MV-4-11 (cell line): ENCODE results near the gene NAP1L4.
A peak's percentile ranks its signal among the peaks of the same experiment; 100 is the strongest.

Experiments
- DNase-seq: peaks from one replicate; lab custom pipeline; 2025; lab: John Stamatoyannopoulos, UW

Gene NAP1L4

GRCh38 chr11:2934611-2935239 is 57.4 kb downstream of the NAP1L4 start:
- no peak for DNase-seq

DNA sequence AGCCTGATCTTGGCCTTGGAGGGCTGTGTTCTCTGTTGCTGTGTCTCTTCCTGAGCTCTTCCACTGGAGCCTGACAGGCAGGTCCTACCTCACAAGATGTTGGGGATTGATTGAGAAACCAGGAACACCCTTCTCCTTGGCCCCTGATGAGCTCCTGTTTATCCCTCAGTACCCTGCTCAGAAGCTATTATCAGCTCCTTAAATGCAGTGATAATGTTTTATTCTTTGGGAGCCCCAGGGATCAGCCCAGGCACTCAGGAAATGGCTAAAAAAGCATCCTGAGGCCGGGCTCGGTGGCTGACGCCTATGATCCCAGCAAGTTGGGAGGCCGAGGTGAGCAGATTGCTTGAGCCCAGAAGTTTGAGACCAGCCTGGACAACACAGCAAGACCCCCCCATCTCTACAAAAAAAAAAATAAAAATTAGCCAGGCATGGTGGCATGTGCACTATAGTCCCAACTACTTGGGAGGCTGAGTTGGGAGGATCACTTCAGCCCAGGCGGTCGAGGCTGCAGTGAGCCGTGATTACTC is 58.0 kb downstream of the NAP1L4 start:
- DNase-seq, result no peak

GRCh38 chr11:2933375-2934020 is 58.6 kb downstream of the NAP1L4 start:
- peak; percentile 97 for DNase-seq

GRCh38 chr11:2932850-2933251 is 59.3 kb downstream of the NAP1L4 start:
- DNase-seq, result peak; percentile 52

DNA sequence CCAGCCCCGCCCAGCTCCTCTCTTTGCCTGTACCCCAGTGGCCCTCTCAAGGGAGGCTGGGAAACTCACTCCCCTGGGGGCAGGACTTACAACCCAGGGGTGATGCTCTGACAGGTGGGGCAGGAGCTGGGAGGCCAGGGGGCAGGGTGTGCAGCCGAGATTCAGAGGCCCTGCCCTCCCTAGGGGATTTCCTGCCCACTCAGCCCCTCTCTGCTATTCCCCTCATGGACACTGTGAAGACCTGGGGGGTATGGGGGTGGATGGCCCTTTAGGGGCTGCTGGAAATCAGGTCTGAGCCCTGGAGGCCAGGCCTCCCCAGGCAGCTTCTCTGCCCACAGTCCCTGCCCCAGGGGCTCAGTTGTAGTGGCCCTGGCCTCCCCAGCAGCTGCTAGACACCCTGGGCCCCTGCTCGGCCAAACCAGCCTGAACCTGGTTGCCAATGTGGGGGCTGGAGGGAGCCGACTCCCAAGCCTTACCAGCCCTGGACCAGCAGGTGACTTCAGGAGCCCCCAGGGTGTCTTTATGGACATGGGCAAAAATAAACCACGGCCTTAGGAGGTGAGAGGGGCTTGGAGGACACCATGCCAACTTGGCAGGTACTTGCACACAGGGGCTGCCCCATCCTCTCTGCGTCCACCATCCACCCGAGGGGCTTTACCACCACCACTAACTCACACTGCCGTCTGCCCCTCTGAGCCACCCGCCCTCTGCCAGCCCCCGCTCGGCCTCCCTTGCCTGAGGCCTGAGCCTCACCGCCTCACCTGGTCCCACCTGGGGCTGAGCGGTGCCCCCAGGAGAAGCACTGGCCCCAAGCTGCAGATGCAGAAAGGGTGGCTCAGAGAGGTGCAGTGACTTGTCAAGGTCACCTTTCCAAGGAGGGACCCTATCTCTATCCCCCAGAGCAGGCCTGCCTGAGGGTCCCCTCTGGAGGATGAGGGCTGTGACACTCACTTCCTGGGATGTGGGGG is 60.1 kb downstream of the NAP1L4 start:
- DNase-seq, result no peak

GRCh38 chr11:2931420-2931746 is 60.7 kb downstream of the NAP1L4 start:
- DNase-seq, result no peak

GRCh38 chr11:2930704-2931419 is 61.3 kb downstream of the NAP1L4 start:
- DNase-seq, result peak; percentile 38

DNA sequence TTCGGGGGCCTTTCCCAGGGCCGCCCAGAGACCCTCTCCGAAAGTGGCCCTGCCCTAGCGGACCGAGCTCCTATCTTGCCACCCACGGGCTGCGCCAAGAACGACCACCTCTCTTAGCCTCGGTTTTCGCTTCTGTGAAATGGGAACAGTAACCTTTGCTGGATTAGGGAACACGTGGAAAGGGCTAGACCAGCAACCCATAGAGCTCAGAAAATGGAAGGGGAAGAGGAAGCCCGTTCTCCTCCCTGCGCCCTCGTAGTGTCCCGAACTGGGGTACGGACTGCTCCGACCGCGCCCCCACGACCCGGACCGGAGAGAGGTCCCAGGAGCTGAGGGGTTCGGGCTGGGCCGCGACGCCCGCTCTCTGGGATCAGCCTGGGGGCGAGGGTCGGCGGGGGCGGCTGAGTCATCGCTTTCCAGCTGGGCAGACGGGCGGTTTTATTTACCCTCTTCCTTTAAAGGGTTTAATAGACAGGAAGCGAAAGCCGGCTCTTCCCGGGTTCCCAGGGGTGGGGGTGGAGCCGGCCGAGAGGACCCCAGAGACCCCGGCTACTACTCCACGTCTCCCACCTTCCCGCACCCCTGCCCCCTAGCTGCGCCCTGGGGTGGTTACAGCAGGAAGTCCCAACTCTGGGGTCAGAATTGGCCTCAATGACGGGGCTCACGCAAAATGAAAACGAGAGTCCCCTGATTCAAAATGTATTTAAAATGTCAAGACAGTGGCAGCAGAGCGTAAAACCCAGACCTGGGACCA is 62.0 kb downstream of the NAP1L4 start:
- peak; percentile 60 for DNase-seq

DNA sequence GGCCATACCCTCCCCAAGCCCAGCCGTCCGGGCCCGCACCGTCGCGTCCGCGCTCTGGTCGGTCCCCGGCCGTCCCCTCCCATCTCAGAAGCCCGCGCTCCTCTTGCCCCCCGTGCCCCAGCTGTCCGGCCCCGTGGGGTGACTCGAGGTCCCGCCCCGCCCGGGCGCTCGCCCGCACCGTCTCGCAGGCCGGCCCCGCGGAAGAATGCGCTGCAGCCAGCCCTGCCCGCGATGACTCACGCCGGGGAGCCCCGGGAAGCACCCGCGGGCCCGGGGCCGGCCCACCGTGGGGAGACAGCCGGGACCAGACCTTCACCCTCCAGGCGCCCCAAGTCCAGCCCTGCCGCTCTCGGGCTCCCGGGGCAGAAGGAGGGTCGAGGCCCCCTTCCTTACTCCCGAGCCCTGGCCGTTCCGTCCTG is 62.6 kb downstream of the NAP1L4 start:
- DNase-seq, result peak; percentile 25

DNA sequence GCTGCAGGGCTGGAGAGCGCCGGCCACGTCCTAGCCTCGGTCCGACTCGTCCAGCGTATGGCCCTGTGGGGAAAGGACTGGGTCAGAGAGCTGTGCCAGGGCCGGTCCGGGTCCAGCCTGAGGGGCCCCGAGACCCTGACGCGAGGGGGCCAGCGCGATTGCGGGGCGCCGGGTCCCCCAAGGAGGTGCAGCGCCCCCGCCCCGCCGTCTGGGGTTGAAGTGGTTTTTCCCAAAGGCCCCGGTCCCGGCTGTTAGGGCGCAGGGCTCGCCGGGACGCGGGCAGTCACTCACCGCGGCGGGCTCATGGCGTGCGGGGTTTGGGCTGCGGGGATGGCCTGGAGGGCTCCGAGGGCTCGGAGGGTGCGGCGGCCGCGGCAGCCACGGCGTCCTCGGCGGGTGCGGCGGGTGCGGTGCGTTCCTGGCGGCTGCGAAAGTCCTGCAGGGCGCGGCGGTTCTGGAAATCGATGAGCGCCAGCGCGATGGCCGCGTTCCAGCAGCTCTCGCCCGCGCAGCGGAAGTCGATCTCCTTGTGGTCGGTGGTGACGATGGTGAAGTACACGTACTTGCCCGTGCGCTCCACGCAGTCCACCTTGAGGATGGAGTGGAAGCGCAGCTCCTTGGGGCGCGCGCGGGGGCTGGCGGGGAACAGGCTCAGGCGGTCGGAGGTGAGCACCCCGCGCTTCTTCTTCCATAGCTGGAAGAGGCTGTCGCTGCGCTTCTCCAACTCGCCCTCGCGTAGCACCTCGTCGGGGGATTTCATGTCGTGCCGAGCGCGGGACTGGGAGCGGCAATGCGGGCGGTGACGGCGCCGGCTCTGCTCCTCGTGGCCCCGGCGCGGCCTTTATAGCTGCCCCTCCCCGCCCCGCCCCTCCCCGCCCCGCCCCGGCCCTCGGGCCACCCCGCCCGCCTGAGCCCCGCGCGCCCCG is 63.3 kb downstream of the NAP1L4 start, which contains the start of gene PHLDA2:
PHLDA2 (minus strand) TSS at position 816 of the 926 bp plus-strand sequence; CDS start at position 760, 56 bp downstream.
- peak; percentile 48 for DNase-seq

GRCh38 chr11:2927851-2928604 is 64.1 kb downstream of the NAP1L4 start:
- DNase-seq, result peak; percentile 24

DNA sequence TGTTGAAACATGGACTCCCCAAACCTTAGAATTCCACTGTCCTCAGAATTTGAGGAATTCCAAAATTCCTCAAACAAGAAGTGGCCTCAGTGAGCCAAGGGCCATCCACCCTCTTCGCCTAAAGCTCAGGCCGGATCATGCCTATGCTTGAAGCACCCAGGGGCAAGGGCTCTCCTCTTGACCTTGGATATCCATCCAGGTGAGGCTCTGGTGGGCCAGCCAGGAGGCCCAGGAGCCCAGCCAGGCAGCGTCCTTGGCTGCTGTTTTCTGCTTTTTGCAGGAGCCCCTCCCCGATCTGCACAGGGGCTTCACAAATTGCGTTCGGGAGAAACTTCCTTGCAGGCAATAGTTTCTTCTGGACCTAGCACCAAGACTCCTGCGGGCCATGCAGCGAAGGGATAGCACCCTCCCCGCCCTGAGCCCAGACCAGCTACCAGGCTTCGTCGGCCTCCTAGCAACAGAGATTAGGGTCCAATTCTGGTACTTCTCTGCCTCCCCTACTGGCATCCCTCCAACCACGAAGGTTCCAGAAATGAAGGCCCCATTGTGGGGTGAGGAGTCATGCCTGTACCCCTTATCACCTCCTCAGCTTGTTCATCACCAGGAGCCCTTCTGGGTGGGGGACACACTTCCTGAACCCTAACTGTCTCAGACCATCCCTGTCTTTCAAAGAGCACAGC is 64.9 kb downstream of the NAP1L4 start:
- no peak for DNase-seq

DNA sequence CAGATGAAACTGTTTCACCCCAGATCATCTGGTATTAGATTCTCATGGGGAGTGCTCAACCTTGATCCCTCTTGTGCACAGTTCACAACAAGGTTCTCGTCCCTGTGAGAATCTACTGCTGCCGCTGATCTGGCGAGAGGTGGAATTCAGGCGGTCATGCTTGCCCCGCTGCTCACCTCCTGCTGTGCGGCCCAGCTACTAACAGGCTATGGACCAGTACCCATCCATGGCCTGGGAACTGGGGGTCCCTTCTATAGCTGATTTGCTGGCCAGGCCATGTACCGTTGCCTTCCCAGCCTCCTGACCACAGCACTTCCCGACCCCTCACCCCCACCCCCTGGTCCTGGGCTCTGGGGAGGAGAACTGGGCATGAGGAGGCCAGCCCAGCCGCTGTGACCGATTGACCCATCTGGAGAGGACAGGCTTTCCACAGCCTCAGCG is 65.5 kb downstream of the NAP1L4 start:
- no peak for DNase-seq

GRCh38 chr11:2924821-2925675 is 67.1 kb downstream of the NAP1L4 start:
- no peak for DNase-seq

DNA sequence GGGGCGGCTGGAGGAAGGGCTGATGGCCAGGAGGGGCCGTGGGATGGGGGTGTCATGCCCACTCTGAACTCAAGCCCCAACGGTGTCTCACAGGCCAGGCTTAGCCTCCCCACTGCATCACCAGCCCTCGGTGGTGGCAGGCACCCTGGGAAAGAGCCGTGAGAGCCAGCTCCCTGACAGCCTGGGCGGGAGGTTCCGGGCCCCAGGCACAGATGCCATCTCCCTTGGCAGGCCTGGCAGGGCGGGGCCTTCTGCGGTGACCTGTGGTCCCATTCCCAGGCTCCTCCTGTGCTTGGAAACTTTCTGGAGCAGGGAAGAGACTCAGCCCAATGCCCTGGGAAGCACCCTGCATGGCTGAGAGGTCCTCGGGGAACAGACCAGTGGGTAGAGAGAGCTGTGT is 67.7 kb downstream of the NAP1L4 start:
- DNase-seq, result no peak

DNA sequence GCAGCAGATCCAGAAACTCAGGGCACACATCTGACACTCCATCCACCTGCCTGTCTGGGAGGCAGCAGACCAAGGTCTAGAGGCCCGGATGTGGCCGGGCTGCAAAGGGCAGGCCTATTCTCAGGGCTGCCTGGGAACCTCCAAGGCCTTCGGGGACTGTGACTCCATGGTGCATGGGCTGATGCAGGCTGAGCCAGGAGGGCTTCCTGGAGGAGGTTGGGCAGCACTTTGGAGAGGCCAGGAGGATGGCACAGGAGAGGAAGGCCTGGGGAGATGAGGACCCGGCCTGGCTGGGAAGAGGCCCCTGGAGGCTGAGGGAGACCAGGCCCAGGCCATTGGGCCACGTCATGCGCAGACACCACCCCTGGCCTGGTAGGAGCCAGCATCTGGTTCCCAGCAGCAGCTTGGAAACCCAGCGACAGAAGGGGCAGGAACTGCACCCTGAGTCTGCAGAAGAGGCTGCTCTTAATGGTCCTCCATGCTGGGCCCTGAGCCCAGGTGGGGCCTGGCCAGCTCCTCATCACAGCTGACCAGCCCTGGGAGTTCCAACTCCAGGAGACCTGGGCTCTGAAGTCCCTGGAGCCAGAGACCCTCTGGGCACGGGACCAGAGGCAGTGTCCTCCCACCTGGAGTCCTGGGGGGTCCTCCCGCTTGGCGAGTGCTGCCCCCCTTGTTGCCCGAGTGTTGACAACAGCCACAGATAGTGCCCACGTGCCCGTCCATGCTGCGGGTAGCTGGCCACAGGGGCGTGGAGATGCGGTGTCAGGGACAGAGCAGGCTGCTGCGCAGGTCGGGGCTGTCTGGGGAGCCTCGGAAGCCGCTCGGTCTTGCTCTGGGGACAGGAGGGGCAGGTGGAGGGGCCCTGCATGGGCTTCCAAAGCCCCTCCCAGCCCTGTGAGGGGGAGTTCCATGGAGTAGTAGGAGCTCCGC is 68.4 kb downstream of the NAP1L4 start:
- no peak for DNase-seq
